Measurements from ENCODE around the gene CAD. TPM values are rescaled to one million over a fixed set of nuclear protein-coding genes. Genes with fewer than 3 reads are reported as not detected.

Gene CAD
- total and polyA plus RNA-seq, 9 of the 15 experiments (the other 6 are each of a cell fraction or from before 2014, with no cell fraction given): 7.5 to 126 (median 33.7) TPM

DNA sequence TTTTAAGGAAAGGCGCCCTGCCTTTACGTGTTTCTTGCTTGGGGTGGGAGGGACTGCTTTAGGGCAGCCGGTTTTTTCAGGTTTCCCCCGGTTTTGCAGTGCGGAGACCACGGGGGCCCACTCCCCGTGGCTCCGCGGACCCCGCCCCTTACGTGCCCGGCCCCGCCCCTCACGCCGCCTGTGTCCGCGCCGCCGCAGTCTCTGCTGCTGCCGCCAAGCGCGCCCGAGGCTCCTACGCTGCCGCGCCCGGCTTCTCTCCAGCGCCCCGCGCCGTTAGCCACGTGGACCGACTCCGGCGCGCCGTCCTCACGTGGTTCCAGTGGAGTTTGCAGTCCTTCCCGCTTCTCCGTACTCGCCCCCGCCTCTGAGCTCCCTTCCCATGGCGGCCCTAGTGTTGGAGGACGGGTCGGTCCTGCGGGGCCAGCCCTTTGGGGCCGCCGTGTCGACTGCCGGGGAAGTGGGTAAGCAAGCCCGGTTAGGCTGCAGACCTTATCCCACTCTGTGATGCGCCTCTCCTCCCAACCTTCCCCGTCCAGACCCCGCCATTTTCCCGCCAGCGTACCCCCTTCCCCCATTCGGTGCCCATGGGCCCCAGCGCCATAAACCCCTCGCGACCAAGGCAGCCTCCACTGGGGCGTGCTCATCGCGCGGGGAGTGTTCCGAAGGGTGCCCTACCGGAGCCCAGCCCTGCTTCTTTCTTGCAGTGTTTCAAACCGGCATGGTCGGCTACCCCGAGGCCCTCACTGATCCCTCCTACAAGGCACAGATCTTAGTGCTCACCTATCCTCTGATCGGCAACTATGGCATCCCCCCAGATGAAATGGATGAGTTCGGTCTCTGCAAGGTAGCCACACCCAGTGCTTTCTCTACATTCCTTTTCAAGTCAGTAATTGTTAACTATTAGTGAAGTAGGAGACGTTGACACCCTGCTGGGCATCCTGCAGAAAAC, at the start of gene CAD (continued):
- TF ChIP-seq, protein P1, sequence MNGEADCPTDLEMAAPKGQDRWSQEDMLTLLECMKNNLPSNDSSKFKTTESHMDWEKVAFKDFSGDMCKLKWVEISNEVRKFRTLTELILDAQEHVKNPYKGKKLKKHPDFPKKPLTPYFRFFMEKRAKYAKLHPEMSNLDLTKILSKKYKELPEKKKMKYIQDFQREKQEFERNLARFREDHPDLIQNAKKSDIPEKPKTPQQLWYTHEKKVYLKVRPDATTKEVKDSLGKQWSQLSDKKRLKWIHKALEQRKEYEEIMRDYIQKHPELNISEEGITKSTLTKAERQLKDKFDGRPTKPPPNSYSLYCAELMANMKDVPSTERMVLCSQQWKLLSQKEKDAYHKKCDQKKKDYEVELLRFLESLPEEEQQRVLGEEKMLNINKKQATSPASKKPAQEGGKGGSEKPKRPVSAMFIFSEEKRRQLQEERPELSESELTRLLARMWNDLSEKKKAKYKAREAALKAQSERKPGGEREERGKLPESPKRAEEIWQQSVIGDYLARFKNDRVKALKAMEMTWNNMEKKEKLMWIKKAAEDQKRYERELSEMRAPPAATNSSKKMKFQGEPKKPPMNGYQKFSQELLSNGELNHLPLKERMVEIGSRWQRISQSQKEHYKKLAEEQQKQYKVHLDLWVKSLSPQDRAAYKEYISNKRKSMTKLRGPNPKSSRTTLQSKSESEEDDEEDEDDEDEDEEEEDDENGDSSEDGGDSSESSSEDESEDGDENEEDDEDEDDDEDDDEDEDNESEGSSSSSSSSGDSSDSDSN (IDR thresholded peaks at IDR 0.05; ENCODE audit: borderline replicate concordance in 1 of 2, low read depth in 2 of 2, low read length in 2 of 2): peak in 1 of 2 experiments; percentile 68; a peak in 1 of 4 replicates
- no peak for TF ChIP-seq ZNF324 (CRISPR knock-in tag; IDR thresholded peaks at IDR 0.05)
- TF ChIP-seq, protein P2, sequence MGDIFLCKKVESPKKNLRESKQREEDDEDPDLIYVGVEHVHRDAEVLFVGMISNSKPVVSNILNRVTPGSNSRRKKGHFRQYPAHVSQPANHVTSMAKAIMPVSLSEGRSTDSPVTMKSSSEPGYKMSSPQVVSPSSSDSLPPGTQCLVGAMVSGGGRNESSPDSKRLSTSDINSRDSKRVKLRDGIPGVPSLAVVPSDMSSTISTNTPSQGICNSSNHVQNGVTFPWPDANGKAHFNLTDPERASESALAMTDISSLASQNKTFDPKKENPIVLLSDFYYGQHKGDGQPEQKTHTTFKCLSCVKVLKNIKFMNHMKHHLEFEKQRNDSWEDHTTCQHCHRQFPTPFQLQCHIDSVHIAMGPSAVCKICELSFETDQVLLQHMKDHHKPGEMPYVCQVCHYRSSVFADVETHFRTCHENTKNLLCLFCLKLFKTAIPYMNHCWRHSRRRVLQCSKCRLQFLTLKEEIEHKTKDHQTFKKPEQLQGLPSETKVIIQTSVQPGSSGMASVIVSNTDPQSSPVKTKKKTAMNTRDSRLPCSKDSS (IDR thresholded peaks at IDR 0.05; ENCODE audit: low read depth, partially characterized antibody): no peak
- no peak for TF ChIP-seq ZZZ3 (IDR thresholded peaks at IDR 0.05)
- TF ChIP-seq XRCC5 (IDR thresholded peaks at IDR 0.05; ENCODE audit: low read depth, low read length): no peak; the same call in 1 of the 2 replicates
- peak; percentile 85 for TF ChIP-seq CTBP1 (IDR thresholded peaks at IDR 0.05; ENCODE audit: borderline replicate concordance)
- no peak for TF ChIP-seq ZBED1 (IDR thresholded peaks at IDR 0.05)
- no peak for TF ChIP-seq ZNF780A (CRISPR knock-in tag; IDR thresholded peaks at IDR 0.05)
- peak; percentile 92 for TF ChIP-seq CXXC5 (CRISPR knock-in tag; IDR thresholded peaks at IDR 0.05)
- TF ChIP-seq, protein P3, sequence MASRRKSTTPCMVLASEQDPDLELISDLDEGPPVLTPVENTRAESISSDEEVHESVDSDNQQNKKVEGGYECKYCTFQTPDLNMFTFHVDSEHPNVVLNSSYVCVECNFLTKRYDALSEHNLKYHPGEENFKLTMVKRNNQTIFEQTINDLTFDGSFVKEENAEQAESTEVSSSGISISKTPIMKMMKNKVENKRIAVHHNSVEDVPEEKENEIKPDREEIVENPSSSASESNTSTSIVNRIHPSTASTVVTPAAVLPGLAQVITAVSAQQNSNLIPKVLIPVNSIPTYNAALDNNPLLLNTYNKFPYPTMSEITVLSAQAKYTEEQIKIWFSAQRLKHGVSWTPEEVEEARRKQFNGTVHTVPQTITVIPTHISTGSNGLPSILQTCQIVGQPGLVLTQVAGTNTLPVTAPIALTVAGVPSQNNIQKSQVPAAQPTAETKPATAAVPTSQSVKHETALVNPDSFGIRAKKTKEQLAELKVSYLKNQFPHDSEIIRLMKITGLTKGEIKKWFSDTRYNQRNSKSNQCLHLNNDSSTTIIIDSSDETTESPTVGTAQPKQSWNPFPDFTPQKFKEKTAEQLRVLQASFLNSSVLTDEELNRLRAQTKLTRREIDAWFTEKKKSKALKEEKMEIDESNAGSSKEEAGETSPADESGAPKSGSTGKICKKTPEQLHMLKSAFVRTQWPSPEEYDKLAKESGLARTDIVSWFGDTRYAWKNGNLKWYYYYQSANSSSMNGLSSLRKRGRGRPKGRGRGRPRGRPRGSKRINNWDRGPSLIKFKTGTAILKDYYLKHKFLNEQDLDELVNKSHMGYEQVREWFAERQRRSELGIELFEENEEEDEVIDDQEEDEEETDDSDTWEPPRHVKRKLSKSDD (conservative IDR thresholded peaks at IDR 0.05; ENCODE audit: low read length): no peak
- TF ChIP-seq ELF2 (CRISPR knock-in tag; IDR thresholded peaks at IDR 0.05): no peak
- no peak for TF ChIP-seq ZEB2 (IDR thresholded peaks at IDR 0.05)
- TF ChIP-seq FIP1L1 (IDR thresholded peaks at IDR 0.05; ENCODE audit: low read depth, low read length, poor library complexity, severe bottlenecking): peak; percentile 76
- peak; percentile 81 for TF ChIP-seq RNF2 (IDR thresholded peaks at IDR 0.05)
- TF ChIP-seq, protein P4, sequence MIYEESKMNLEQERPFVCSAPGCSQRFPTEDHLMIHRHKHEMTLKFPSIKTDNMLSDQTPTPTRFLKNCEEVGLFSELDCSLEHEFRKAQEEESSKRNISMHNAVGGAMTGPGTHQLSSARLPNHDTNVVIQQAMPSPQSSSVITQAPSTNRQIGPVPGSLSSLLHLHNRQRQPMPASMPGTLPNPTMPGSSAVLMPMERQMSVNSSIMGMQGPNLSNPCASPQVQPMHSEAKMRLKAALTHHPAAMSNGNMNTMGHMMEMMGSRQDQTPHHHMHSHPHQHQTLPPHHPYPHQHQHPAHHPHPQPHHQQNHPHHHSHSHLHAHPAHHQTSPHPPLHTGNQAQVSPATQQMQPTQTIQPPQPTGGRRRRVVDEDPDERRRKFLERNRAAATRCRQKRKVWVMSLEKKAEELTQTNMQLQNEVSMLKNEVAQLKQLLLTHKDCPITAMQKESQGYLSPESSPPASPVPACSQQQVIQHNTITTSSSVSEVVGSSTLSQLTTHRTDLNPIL (CRISPR knock-in tag; IDR thresholded peaks at IDR 0.05): no peak
- 0 out of 2 replicates have a peak, but pooled peaks have one; percentile 25 for TF ChIP-seq LCOR (CRISPR knock-in tag; IDR thresholded peaks at IDR 0.05)
- TF ChIP-seq ATF7 (IDR thresholded peaks at IDR 0.05): peak; percentile 44; the same call in 1 of the 2 replicates
- no peak for TF ChIP-seq CBFA2T3 (IDR thresholded peaks at IDR 0.05)
- TF ChIP-seq HMG20A (CRISPR knock-in tag; conservative IDR thresholded peaks at IDR 0.05): no peak
- TF ChIP-seq TBL1XR1 (IDR thresholded peaks at IDR 0.05; ENCODE audit: low read length in 2 of 2): peak in 1 of 2 experiments; percentile 11; a peak in 1 of 4 replicates
- no peak for TF ChIP-seq FOS (IDR thresholded peaks at IDR 0.05; ENCODE audit: extremely low read depth, insufficient read length)
